GM21381 (cell line): ENCODE data around the gene CNOT1.

Experiments used
- ATAC-seq: cut with Tn5 transposase; IDR thresholded peaks from one replicate; pipeline ENCODE4 v1.9.1; 2021; ENCODE audit warnings: mild to moderate bottlenecking, moderate library complexity; ENCODE audit not compliant: unreplicated experiment

CNOT1 gene

GRCh38 chr16:58518980-58519368 lies 110.7 kb downstream of the CNOT1 start:
- no peak for ATAC-seq

GRCh38 chr16:58518083-58518979 lies 111.3 kb downstream of the CNOT1 start:
- peak; percentile 32 for ATAC-seq

- no peak for ATAC-seq
These were observed 112.9 kb downstream of the CNOT1 start for GRCh38 chr16:58516768-58517107.

- peak; percentile 41 for ATAC-seq
These were observed 113.5 kb downstream of the CNOT1 start for GRCh38 chr16:58515871-58516767.

GRCh38 chr16:58515125-58515870 lies 114.3 kb downstream of the CNOT1 start, which contains the start of gene SETD6:
SETD6 (plus strand) TSS chr16:58515517; CDS start chr16:58515538, 21 bp downstream.
- ATAC-seq = peak; percentile 66

- ATAC-seq = no peak
These were observed 115.8 kb downstream of the CNOT1 start for GRCh38 chr16:58513874-58514273.

GRCh38 chr16:58511933-58512815 lies 117.5 kb downstream of the CNOT1 start:
- no peak for ATAC-seq

GRCh38 chr16:58510776-58511628 lies 118.6 kb downstream of the CNOT1 start:
- ATAC-seq = no peak

- ATAC-seq = no peak
These were observed 119.4 kb downstream of the CNOT1 start for GRCh38 chr16:58510097-58510775.

- no peak for ATAC-seq
These were observed 120.2 kb downstream of the CNOT1 start for GRCh38 chr16:58509256-58510096.

GRCh38 chr16:58508671-58509251 lies 120.9 kb downstream of the CNOT1 start:
- ATAC-seq = no peak

GRCh38 chr16:58507963-58508670 lies 121.5 kb downstream of the CNOT1 start:
- ATAC-seq = no peak

- ATAC-seq = no peak
These were observed 122.2 kb downstream of the CNOT1 start for GRCh38 chr16:58507195-58507962.

GRCh38 chr16:58506241-58507194 lies 123.1 kb downstream of the CNOT1 start:
- ATAC-seq = no peak
